GM12892 (cell line): ENCODE results near the gene PACC1.

Source experiments
- POLR2A ChIP-seq: IDR thresholded peaks from 2 replicates; pipeline ENCODE4 v1.6.1; 2011; ENCODE audit warnings: low read depth, low read length, control low read depth
- POLR2AphosphoS5 ChIP-seq: IDR thresholded peaks from 2 replicates; pipeline ENCODE4 v1.6.1; 2011; ENCODE audit warnings: low read depth, low read length, control low read depth

DNA sequence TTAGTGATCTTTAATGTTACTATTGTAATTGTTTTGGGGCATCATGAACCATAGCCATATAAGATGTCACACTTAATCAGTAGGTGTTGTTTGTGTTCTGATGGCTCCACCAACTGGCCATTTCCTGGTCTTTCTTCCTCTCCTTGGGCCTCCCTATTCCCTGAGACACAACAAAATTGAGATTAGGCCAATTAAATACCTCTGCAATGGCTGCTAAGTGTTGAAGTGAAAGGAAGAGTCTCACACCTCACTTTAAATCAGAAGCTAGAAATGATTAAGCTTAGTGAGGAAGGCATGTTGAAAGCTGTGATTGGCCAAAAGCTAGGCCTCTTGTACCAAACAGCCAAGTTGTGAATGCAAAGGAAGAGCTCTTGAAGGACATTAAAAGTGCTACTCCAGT is 98.8 kb downstream of the PACC1 start:
- TF ChIP-seq POLR2AphosphoS5: no peak
- no peak for TF ChIP-seq POLR2A
